ENCODE data around the gene NEK9. TPM values are rescaled to one million over a fixed set of nuclear protein-coding genes. Genes with fewer than 3 reads are reported as not detected.

NEK9 gene
- total and polyA plus RNA-seq, 2 donors (not counting 3 experiments of a cell fraction or from before 2014, with no cell fraction given) = 22.1 to 65.1 TPM

- TF ChIP-seq POLR2A (IDR thresholded peaks at IDR 0.05; ENCODE audit: low read depth, low read length) = no peak
- TF ChIP-seq, protein P1, sequence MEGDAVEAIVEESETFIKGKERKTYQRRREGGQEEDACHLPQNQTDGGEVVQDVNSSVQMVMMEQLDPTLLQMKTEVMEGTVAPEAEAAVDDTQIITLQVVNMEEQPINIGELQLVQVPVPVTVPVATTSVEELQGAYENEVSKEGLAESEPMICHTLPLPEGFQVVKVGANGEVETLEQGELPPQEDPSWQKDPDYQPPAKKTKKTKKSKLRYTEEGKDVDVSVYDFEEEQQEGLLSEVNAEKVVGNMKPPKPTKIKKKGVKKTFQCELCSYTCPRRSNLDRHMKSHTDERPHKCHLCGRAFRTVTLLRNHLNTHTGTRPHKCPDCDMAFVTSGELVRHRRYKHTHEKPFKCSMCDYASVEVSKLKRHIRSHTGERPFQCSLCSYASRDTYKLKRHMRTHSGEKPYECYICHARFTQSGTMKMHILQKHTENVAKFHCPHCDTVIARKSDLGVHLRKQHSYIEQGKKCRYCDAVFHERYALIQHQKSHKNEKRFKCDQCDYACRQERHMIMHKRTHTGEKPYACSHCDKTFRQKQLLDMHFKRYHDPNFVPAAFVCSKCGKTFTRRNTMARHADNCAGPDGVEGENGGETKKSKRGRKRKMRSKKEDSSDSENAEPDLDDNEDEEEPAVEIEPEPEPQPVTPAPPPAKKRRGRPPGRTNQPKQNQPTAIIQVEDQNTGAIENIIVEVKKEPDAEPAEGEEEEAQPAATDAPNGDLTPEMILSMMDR (IDR thresholded peaks at IDR 0.05; ENCODE audit: extremely low read depth in 1 of 2, insufficient read depth in 1 of 2, low read depth in 1 of 2, low read length in 2 of 2) = no peak
- no peak for TF ChIP-seq GATA2 (IDR thresholded peaks at IDR 0.05; ENCODE audit: insufficient read depth, insufficient read length, low read depth, low read length)
- no peak for TF ChIP-seq JUN (IDR thresholded peaks at IDR 0.05; ENCODE audit: borderline replicate concordance, insufficient read depth, insufficient read length, low read depth)
- no peak for TF ChIP-seq MAX (IDR thresholded peaks at IDR 0.05; ENCODE audit: insufficient read depth, insufficient read length)
- TF ChIP-seq FOS (IDR thresholded peaks at IDR 0.05; ENCODE audit: borderline replicate concordance, insufficient read depth, low read length) = no peak
- TF ChIP-seq MYC (IDR thresholded peaks at IDR 0.05; ENCODE audit: low read depth, low read length) = no peak
- TF ChIP-seq EZH2 (IDR thresholded peaks at IDR 0.05; ENCODE audit: borderline replicate concordance, low read depth, low read length, severe bottlenecking) = no peak
- TF ChIP-seq POLR2AphosphoS5 (IDR thresholded peaks at IDR 0.05; ENCODE audit: insufficient read depth, low read depth, low read length) = no peak
- H3K9ac ChIP-seq (replicated peaks; ENCODE audit: extremely low read depth, insufficient read depth, low read length) = no peak overlapping the region
- H2AFZ ChIP-seq (ENCODE audit: low read depth, low read length) = no peak overlapping the region
- H3K79me2 ChIP-seq (ENCODE audit: control insufficient read depth, insufficient read depth, low read length) = no peaks in the 10 kb centered on the region
- no peak overlapping the region for H3K4me3 ChIP-seq (replicated peaks in 1 of 3; ENCODE audit: insufficient read depth in 1 of 3, low read depth in 1 of 3, low read length in 3 of 3)
- no TSS peak for BruUV-seq (replicated peaks)
- no peak overlapping the region for H3K4me2 ChIP-seq (ENCODE audit: insufficient read depth, low read length)
- H3K9me3 ChIP-seq (replicated peaks; ENCODE audit: control insufficient read depth, insufficient read depth, low read length) = no peaks in the 10 kb centered on the region
- H3K27ac ChIP-seq (ENCODE audit: insufficient read depth, low read depth, low read length) = no peak overlapping the region
- no peaks in the 10 kb centered on the region for H3K27me3 ChIP-seq (ENCODE audit: control insufficient read depth in 2 of 2, insufficient read depth in 2 of 2, low read length in 2 of 2)
- dilution Hi-C loops (cut with MboI; ENCODE audit: extremely low pct_ligation_motif_present, low sequenced_read_pairs) = no loop called here
- no peaks in the 10 kb centered on the region for H3K4me1 ChIP-seq (ENCODE audit: control insufficient read depth, extremely low read depth, insufficient read depth, low read length)
- intact Hi-C loops (cut with micrococcal nuclease) = loop anchor here (5.0 kb wide), 1 partner anchor 588 kb away; no protein-coding TSS in a partner anchor
- H3K36me3 ChIP-seq (ENCODE audit: control insufficient read depth in 2 of 2, extremely low read depth in 1 of 2, insufficient read depth in 2 of 2, low read length in 2 of 2) = peaks cover 8 to 23% of the 10 kb centered on the region in 2 experiments
- DNase-seq (ENCODE audit: low read depth, low spot score) (no peak), FAIRE-seq (no peak)
- no peaks in the 10 kb centered on the region for H3K9me1 ChIP-seq (replicated peaks; ENCODE audit: control insufficient read depth, extremely low read depth, insufficient read depth, low read length)
- ChIA-PET CTCF (interaction anchor here (1.0 kb wide), 1 partner anchor 251 kb away, joined by 3 read pairs; no protein-coding TSS in a partner anchor), POLR2A (no interaction called here)
- no peaks in the 10 kb centered on the region for H4K20me1 ChIP-seq (replicated peaks; ENCODE audit: control insufficient read depth, extremely low read depth, insufficient read depth, low read length)
Measured at GRCh38 chr14:75113932-75114539, 12.8 kb downstream of the NEK9 start.
